B cell (primary cell): Measurements from ENCODE around the gene S100G.

Source experiments
- EZH2 ChIP-seq: IDR thresholded peaks from 2 replicates; pipeline ENCODE4 v1.6.1; 2012; ENCODE audit warnings: borderline replicate concordance, low read depth, mild to moderate bottlenecking, moderate library complexity, low read length; ENCODE audit not compliant: insufficient read depth, poor library complexity, severe bottlenecking
- TF ChIP-seq, protein P1 (sequence below): fragments of 200-600 bp; IDR thresholded peaks from one replicate; pipeline ENCODE4 v1.8.0; 2022; ENCODE audit warnings: antibody characterized with exemption, mild to moderate bottlenecking

DNA sequence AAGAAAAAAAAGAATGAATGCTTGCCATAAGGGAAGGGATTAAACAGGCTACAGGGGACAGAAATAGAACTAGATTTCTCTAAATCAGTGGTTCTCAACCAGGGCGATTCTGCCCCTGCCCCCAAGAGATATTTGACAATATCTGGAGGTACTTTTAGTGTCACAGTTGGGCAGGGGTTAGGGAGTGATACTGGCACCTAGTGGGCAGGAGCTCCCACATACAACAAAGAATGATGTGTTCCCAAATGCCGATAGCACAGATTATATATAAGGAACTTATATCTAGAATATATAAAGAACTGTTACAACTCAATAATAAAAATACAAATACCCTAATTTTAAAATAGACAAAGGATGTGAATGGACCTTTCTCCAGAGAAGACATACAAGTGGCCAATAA is 14.7 kb downstream of the S100G start:
- no peak for TF ChIP-seq EZH2
- TF ChIP-seq, protein P1, sequence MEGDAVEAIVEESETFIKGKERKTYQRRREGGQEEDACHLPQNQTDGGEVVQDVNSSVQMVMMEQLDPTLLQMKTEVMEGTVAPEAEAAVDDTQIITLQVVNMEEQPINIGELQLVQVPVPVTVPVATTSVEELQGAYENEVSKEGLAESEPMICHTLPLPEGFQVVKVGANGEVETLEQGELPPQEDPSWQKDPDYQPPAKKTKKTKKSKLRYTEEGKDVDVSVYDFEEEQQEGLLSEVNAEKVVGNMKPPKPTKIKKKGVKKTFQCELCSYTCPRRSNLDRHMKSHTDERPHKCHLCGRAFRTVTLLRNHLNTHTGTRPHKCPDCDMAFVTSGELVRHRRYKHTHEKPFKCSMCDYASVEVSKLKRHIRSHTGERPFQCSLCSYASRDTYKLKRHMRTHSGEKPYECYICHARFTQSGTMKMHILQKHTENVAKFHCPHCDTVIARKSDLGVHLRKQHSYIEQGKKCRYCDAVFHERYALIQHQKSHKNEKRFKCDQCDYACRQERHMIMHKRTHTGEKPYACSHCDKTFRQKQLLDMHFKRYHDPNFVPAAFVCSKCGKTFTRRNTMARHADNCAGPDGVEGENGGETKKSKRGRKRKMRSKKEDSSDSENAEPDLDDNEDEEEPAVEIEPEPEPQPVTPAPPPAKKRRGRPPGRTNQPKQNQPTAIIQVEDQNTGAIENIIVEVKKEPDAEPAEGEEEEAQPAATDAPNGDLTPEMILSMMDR, result no peak
